Measurements from ENCODE around the gene SUSD4. TPM values are rescaled to one million over a fixed set of nuclear protein-coding genes. Genes with fewer than 3 reads are reported as not detected.

Gene SUSD4
- total RNA-seq, 1 experiment from 2014 or later = 31.4 TPM

DNA sequence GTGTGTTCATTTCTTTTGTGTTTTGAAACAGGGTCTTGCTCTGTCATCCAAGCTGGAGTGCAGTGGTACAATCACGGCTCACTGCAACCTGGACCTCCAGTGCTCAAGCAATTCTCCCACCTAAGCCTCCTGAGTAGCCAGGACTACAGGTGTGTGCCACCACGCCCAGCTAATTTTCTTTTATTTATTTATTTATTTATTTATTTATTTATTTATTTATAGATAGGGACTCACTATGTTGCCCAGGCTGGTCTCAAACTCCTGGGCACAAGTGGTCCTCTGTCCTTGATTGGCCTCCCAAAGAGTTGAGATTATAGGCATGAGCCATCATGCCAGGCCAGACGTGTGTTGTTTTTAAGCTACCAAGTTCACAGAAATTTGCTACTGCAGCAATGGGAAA, 177.2 kb downstream of the SUSD4 start:
- ChIA-PET CTCF (no interaction called here), POLR2A (no interaction called here)
- intact Hi-C loops (cut with micrococcal nuclease; ENCODE audit: unreplicated experiment) = no loop called here
- Mint-ChIP-seq H3K9me3 (ENCODE audit: unreplicated experiment) (no peaks in the 10 kb centered on the region), H3K4me1 (ENCODE audit: low read depth, unreplicated experiment) (peaks cover 13% of the 10 kb centered on the region), H3K27me3 (ENCODE audit: insufficient read depth, unreplicated experiment) (peaks cover 4% of the 10 kb centered on the region), H3K4me3 (ENCODE audit: unreplicated experiment) (no peak overlapping the region), H3K36me3 (ENCODE audit: insufficient read depth, unreplicated experiment) (no peaks in the 10 kb centered on the region), H3K27ac (ENCODE audit: unreplicated experiment) (no peak overlapping the region)
- TF ChIP-seq, protein P1, sequence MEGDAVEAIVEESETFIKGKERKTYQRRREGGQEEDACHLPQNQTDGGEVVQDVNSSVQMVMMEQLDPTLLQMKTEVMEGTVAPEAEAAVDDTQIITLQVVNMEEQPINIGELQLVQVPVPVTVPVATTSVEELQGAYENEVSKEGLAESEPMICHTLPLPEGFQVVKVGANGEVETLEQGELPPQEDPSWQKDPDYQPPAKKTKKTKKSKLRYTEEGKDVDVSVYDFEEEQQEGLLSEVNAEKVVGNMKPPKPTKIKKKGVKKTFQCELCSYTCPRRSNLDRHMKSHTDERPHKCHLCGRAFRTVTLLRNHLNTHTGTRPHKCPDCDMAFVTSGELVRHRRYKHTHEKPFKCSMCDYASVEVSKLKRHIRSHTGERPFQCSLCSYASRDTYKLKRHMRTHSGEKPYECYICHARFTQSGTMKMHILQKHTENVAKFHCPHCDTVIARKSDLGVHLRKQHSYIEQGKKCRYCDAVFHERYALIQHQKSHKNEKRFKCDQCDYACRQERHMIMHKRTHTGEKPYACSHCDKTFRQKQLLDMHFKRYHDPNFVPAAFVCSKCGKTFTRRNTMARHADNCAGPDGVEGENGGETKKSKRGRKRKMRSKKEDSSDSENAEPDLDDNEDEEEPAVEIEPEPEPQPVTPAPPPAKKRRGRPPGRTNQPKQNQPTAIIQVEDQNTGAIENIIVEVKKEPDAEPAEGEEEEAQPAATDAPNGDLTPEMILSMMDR (IDR thresholded peaks at IDR 0.05; ENCODE audit: insufficient read depth in 1 of 2, low read depth in 1 of 2, low read length in 1 of 2, severe bottlenecking in 1 of 2, unreplicated experiment in 1 of 2) = no peak
- BruUV-seq (replicated peaks) = no TSS peak
- Histone ChIP-seq H3K4me1 (no peaks in the 10 kb centered on the region), H3K27me3 (replicated peaks; ENCODE audit: control insufficient read depth, insufficient read depth, low read length) (no peaks in the 10 kb centered on the region), H3K36me3 (ENCODE audit: control insufficient read depth, insufficient read depth, low read length) (no peaks in the 10 kb centered on the region), H3K9me3 (no peaks in the 10 kb centered on the region), H3K4me3 (ENCODE audit: low read depth, low read length) (no peak overlapping the region)
- no peak for DNase-seq

DNA sequence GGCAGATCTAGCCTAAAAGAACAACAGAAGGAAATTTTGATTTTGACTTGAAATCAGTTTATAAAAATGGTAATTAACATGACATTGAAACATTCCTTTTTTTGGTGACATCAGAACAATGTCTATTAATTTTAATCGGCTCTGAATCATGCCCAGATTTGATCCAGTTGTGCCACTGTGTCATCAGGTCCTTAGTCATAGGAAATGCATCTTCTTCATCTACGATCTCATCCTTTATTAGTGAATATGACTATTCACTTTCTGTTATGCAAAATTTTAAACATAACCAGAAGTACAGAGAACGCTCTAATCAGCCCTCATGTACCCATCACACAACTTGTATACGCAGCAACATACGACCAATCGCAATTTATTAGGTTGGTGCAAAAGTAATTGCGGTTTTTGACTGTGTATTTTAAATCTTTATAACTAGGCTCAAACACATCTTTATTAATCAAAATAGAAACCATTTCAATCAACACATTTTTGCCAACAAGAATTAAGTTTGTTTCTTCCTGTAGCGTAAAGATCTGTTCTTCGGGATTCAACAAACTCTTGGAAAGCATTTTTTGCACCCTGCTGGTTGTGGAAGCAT, 180.6 kb downstream of the SUSD4 start:
- H3K27me3 Mint-ChIP-seq (ENCODE audit: insufficient read depth, unreplicated experiment) = peaks cover 4% of the 10 kb centered on the region
- ChIA-PET POLR2A (no interaction called here), CTCF (no interaction called here)
- TF ChIP-seq, protein P1 (IDR thresholded peaks at IDR 0.05; ENCODE audit: insufficient read depth in 1 of 2, low read depth in 1 of 2, low read length in 1 of 2, severe bottlenecking in 1 of 2, unreplicated experiment in 1 of 2) = no peak
- DNase-seq = no peak
- no peak overlapping the region for H3K4me3 Mint-ChIP-seq (ENCODE audit: unreplicated experiment)
- H3K4me1 ChIP-seq = no peaks in the 10 kb centered on the region
- intact Hi-C loops (cut with micrococcal nuclease; ENCODE audit: unreplicated experiment) = no loop called here
- no TSS peak for BruUV-seq (replicated peaks)
- H3K27me3 ChIP-seq (replicated peaks; ENCODE audit: control insufficient read depth, insufficient read depth, low read length) = no peaks in the 10 kb centered on the region
- H3K4me1 Mint-ChIP-seq (ENCODE audit: low read depth, unreplicated experiment) = peaks cover 8% of the 10 kb centered on the region
- H3K9me3 Mint-ChIP-seq (ENCODE audit: unreplicated experiment) = peaks cover 9% of the 10 kb centered on the region
- no peaks in the 10 kb centered on the region for H3K36me3 Mint-ChIP-seq (ENCODE audit: insufficient read depth, unreplicated experiment)
- no peak overlapping the region for H3K4me3 ChIP-seq (ENCODE audit: low read depth, low read length)
- no peaks in the 10 kb centered on the region for H3K36me3 ChIP-seq (ENCODE audit: control insufficient read depth, insufficient read depth, low read length)
- no peaks in the 10 kb centered on the region for H3K9me3 ChIP-seq
- no peak overlapping the region for H3K27ac Mint-ChIP-seq (ENCODE audit: unreplicated experiment)

DNA sequence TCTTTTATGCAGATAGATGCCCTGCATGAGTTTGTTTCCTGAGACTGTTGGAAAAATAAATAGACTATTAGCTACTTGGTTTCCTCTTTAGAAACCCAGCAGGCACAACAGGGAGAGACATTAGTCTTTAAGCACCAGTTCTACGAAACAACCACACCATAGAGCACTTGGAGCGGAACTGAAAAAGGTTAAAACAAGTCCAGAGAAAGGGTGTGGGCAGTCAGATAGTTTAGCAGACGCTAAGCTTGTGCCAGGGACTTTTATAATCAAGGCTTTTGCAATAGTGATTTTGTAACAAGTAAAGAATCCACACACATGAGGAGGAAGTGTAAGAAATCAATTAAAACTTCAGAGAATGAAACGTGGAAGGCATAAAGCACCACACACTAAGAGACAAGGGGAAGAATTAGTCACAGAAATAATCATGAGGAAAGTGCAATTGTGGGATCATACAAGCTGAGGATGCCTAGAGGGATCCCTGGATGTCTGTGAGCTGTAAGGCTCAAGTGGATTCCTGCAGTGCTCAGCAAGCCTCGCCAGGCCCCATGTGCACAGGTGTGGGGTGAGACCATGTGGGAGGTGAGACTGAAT, 183.2 kb downstream of the SUSD4 start:
- no peaks in the 10 kb centered on the region for H3K4me1 ChIP-seq
- no peak for DNase-seq
- Mint-ChIP-seq H3K27me3 (ENCODE audit: insufficient read depth, unreplicated experiment) (peaks cover 4% of the 10 kb centered on the region), H3K9me3 (ENCODE audit: unreplicated experiment) (peaks cover 9% of the 10 kb centered on the region), H3K36me3 (ENCODE audit: insufficient read depth, unreplicated experiment) (no peaks in the 10 kb centered on the region), H3K4me1 (ENCODE audit: low read depth, unreplicated experiment) (peaks cover 5% of the 10 kb centered on the region), H3K4me3 (ENCODE audit: unreplicated experiment) (no peak overlapping the region), H3K27ac (ENCODE audit: unreplicated experiment) (no peak overlapping the region)
- H3K9me3 ChIP-seq = no peaks in the 10 kb centered on the region
- CTCF ChIA-PET = no interaction called here
- POLR2A ChIA-PET = no interaction called here
- TF ChIP-seq, protein P1 (IDR thresholded peaks at IDR 0.05; ENCODE audit: insufficient read depth in 1 of 2, low read depth in 1 of 2, low read length in 1 of 2, severe bottlenecking in 1 of 2, unreplicated experiment in 1 of 2) = no peak
- intact Hi-C loops (cut with micrococcal nuclease; ENCODE audit: unreplicated experiment) = no loop called here
- H3K36me3 ChIP-seq (ENCODE audit: control insufficient read depth, insufficient read depth, low read length) = no peaks in the 10 kb centered on the region
- BruUV-seq (replicated peaks) = no TSS peak
- H3K27me3 ChIP-seq (replicated peaks; ENCODE audit: control insufficient read depth, insufficient read depth, low read length) = no peaks in the 10 kb centered on the region
- no peak overlapping the region for H3K4me3 ChIP-seq (ENCODE audit: low read depth, low read length)

Data from Caco-2 (cell line).